B cell (primary cell): Measurements from ENCODE around the gene KATNAL1. TPM values are rescaled to one million over a fixed set of nuclear protein-coding genes. Genes with fewer than 3 reads are reported as not detected.

Experiments
- ATAC-seq: fragments of 200-7000 bp; cut with Tn5 transposase; one replicate; pipeline ENCODE4 v1.10.0; 2021; ENCODE audit warnings: low read depth, mild to moderate bottlenecking, moderate number of reproducible peaks, moderate library complexity
- CTCF ChIA-PET: fragments of 350-600 bp; sonication (Branson Sonifier 250); formaldehyde crosslinking; loops from one replicate; lab custom pipeline; 2021; ENCODE audit warnings: antibody characterized with exemption, inconsistent platforms; lab: Charles Lee
- POLR2A ChIA-PET: fragments of 350-600 bp; sonication (Branson Sonifier 250); formaldehyde crosslinking; loops from one replicate; lab custom pipeline; 2021; ENCODE audit warnings: antibody characterized with exemption; lab: Charles Lee
- DNase-seq: peaks from one replicate; pipeline ENCODE4 v3.0.0; 2013
- H2AFZ ChIP-seq: 2 replicates; pipeline ENCODE4 v1.6.1; 2012; ENCODE audit warnings: mild to moderate bottlenecking, low read depth, low read length; ENCODE audit not compliant: insufficient read depth, poor library complexity, severe bottlenecking
- H3K27ac ChIP-seq, 2 donors: 1 replicate in 1 of 2; 2 replicates in 1 of 2; pipeline ENCODE4 v1.5.1; 2012 to 2013; ENCODE audit warnings: low read length in 2 of 2, mild to moderate bottlenecking in 2 of 2, moderate library complexity in 1 of 2
- H3K27me3 ChIP-seq, 4 experiments: fragments of 200-600 bp in 1 of 4; sonication (generic) in 1 of 4; replicated peaks in 1 of 4; 1 replicate in 2 of 4; 2 replicates in 2 of 4; pipeline versions ENCODE4 v1.6.1 to v1.7.0; 2013 to 2016; ENCODE audit warnings: low read length in 3 of 4, mild to moderate bottlenecking in 2 of 4, mixed read lengths in 1 of 4, moderate library complexity in 1 of 4; ENCODE audit not compliant: insufficient read depth in 4 of 4, control insufficient read depth in 3 of 4; ENCODE audit errors: control extremely low read depth in 1 of 4
- H3K36me3 ChIP-seq, 2 experiments: replicated peaks in 1 of 2; 1 replicate in 1 of 2; 2 replicates in 1 of 2; pipeline versions ENCODE4 v1.6.1 to v1.7.1; 2013; ENCODE audit warnings: low read length in 1 of 2; ENCODE audit not compliant: insufficient read depth in 2 of 2, control insufficient read depth in 1 of 2; ENCODE audit errors: control extremely low read depth in 1 of 2, extremely low read depth in 1 of 2
- H3K4me1 ChIP-seq, 2 donors: fragments of 200-600 bp in 1 of 2; sonication (generic) in 1 of 2; 1 replicate in 1 of 2; 2 replicates in 1 of 2; pipeline versions ENCODE4 v1.5.1 to v1.6.1; 2013 to 2017; ENCODE audit warnings: low read length in 2 of 2; ENCODE audit not compliant: control insufficient read depth in 2 of 2, insufficient read depth in 2 of 2
- H3K4me2 ChIP-seq: replicated peaks from 2 replicates; pipeline ENCODE3; 2012; ENCODE audit warnings: mild to moderate bottlenecking, low read depth, low read length; ENCODE audit not compliant: poor library complexity, severe bottlenecking
- H3K4me3 ChIP-seq, 5 experiments: fragments of 200-600 bp in 1 of 5; sonication (generic) in 1 of 5; 1 replicate in 3 of 5; 2 replicates in 2 of 5; pipeline versions ENCODE4 v1.5.1 to v1.7.0; 2011 to 2016; ENCODE audit warnings: low read length in 4 of 5, mild to moderate bottlenecking in 4 of 5, low read depth in 2 of 5, control low read depth in 1 of 5, moderate library complexity in 1 of 5; ENCODE audit not compliant: insufficient read depth in 1 of 5; ENCODE audit errors: control extremely low read depth in 1 of 5, extremely low read depth in 1 of 5
- H3K79me2 ChIP-seq: fragments of 200-600 bp; sonication (generic); one replicate; pipeline ENCODE4 v1.6.0; 2016; ENCODE audit warnings: low read length; ENCODE audit not compliant: control insufficient read depth, insufficient read depth
- H3K9ac ChIP-seq: fragments of 200-600 bp; sonication (generic); 2 replicates; pipeline ENCODE4 v1.6.1; 2017; ENCODE audit warnings: mild to moderate bottlenecking, low read length, moderate library complexity
- H3K9me3 ChIP-seq, 3 donors: one replicate each; pipeline versions ENCODE4 v1.6.1 to v1.7.1; 2013; ENCODE audit warnings: low read length in 2 of 3; ENCODE audit not compliant: control insufficient read depth in 2 of 3, insufficient read depth in 1 of 3; ENCODE audit errors: control extremely low read depth in 1 of 3
- H4K20me1 ChIP-seq: 2 replicates; pipeline ENCODE4 v1.6.0; 2012; ENCODE audit warnings: mild to moderate bottlenecking, low read length; ENCODE audit not compliant: insufficient read depth, control insufficient read depth, poor library complexity, severe bottlenecking
- H3K27ac Mint-ChIP-seq: one replicate; pipeline ENCODE4 v1.8.0; 2021; ENCODE audit warnings: mixed read lengths
- H3K27me3 Mint-ChIP-seq: one replicate; pipeline ENCODE4 v1.8.0; 2021; ENCODE audit warnings: mixed read lengths
- H3K4me1 Mint-ChIP-seq: one replicate; pipeline ENCODE4 v1.8.0; 2021; ENCODE audit warnings: mixed read lengths
- H3K4me3 Mint-ChIP-seq: one replicate; pipeline ENCODE4 v1.8.0; 2021; ENCODE audit warnings: mixed read lengths
- H3K9me3 Mint-ChIP-seq: one replicate; pipeline ENCODE4 v1.8.0; 2022; ENCODE audit warnings: mixed read lengths; ENCODE audit not compliant: insufficient read depth
- CTCF ChIP-seq: fragments of 200-600 bp; IDR thresholded peaks from one replicate; pipeline ENCODE4 v1.8.0; 2022; ENCODE audit warnings: antibody characterized with exemption, mild to moderate bottlenecking
- EZH2 ChIP-seq: IDR thresholded peaks from 2 replicates; pipeline ENCODE4 v1.6.1; 2012; ENCODE audit warnings: borderline replicate concordance, low read depth, mild to moderate bottlenecking, moderate library complexity, low read length; ENCODE audit not compliant: insufficient read depth, poor library complexity, severe bottlenecking
- WGBS: methylation state at CpG from one replicate; pipeline ENCODE4 v1.1.5; 2013; ENCODE audit warnings: missing lambda C conversion rate; ENCODE audit not compliant: insufficient coverage; 5-methylcytosine and 5-hydroxymethylcytosine counted together
- intact Hi-C: fragments of 100-400 bp; cut with micrococcal nuclease; formaldehyde crosslinking; loops from one replicate; pipeline ENCODE4 v1.10.0; 2022
- polyA plus RNA-seq: library from polyadenylated mRNA; depleted of rRNA; stranded (reverse); fragments of >200 nt; gene quantifications from 2 replicates; pipeline ENCODE4 v1.2.3, GENCODE V29; 2012
- total RNA-seq, 2 donors: library from RNA; stranded (reverse); fragments of 120-200 nt in 1 of 2; gene quantifications; 1 replicate in 1 of 2; 2 replicates in 1 of 2; pipeline versions ENCODE4 v1.2.3 to v1.2.4, GENCODE V29; 2013 to 2022

The KATNAL1 gene
- total and polyA plus RNA-seq, 2 donors (not counting 1 experiment from before 2014, with no cell fraction given), result 2.7 to 21.9 TPM

GRCh38 chr13:30313311-30313710 lies 6.0 kb upstream of the KATNAL1 start:
- H3K36me3 ChIP-seq, result no peaks in the 10 kb centered on the region
- intact Hi-C loops, result no loop called here
- H3K4me1 ChIP-seq, result peaks cover 47 to 50% of the 10 kb centered on the region in 2 donors
- no peak overlapping the region for H3K27ac ChIP-seq
- H3K27me3 ChIP-seq, result no peaks in the 10 kb centered on the region
- H2AFZ ChIP-seq, result no peak overlapping the region
- WGBS, result 0% methylated on average over 1 of the region's 3 CpGs
- no peaks in the 10 kb centered on the region for H3K27me3 Mint-ChIP-seq
- TF ChIP-seq CTCF, result no peak
- TF ChIP-seq EZH2, result no peak
- H4K20me1 ChIP-seq, result no peaks in the 10 kb centered on the region
- H3K27ac Mint-ChIP-seq, result peak overlapping the region; percentile 38
- peak overlapping the region; percentile 24 for H3K9ac ChIP-seq
- peak overlapping the region in 1 of 5 experiments; percentile 28 for H3K4me3 ChIP-seq
- peaks cover 36% of the 10 kb centered on the region for H3K4me1 Mint-ChIP-seq
- H3K9me3 ChIP-seq, result no peaks in the 10 kb centered on the region
- ATAC-seq (peak; percentile 77), DNase-seq (peak; percentile 59)
- no peaks in the 10 kb centered on the region for H3K9me3 Mint-ChIP-seq
- CTCF ChIA-PET, result interaction anchor here (1.1 kb wide), 1 partner anchor 20 kb away, joined by 3 read pairs; no protein-coding TSS in a partner anchor
- POLR2A ChIA-PET, result no interaction called here
- H3K4me2 ChIP-seq, result peak overlapping the region; percentile 60
- peaks cover 10% of the 10 kb centered on the region for H3K79me2 ChIP-seq
- H3K4me3 Mint-ChIP-seq, result peak overlapping the region; percentile 72

- H3K4me1 Mint-ChIP-seq, result peaks cover 33% of the 10 kb centered on the region
- peak overlapping the region; percentile 60 for H3K4me2 ChIP-seq
- no peaks in the 10 kb centered on the region for H3K27me3 ChIP-seq
- ChIA-PET CTCF (interaction anchor here (1.1 kb wide), 1 partner anchor 20 kb away, joined by 3 read pairs; no protein-coding TSS in a partner anchor), POLR2A (no interaction called here)
- H3K9me3 Mint-ChIP-seq, result no peaks in the 10 kb centered on the region
- no peaks in the 10 kb centered on the region for H3K36me3 ChIP-seq
- no peak for DNase-seq
- peak overlapping the region; percentile 24 for H3K9ac ChIP-seq
- WGBS, result no CpG with 5 or more reads among the region's 1 CpG
- no peaks in the 10 kb centered on the region for H3K9me3 ChIP-seq
- intact Hi-C loops, result no loop called here
- no peaks in the 10 kb centered on the region for H3K27me3 Mint-ChIP-seq
- no peak overlapping the region for H3K4me3 ChIP-seq
- peaks cover 10% of the 10 kb centered on the region for H3K79me2 ChIP-seq
- no peak overlapping the region for H2AFZ ChIP-seq
- H3K27ac ChIP-seq, result no peak overlapping the region
- TF ChIP-seq EZH2 (no peak), CTCF (no peak)
- H4K20me1 ChIP-seq, result no peaks in the 10 kb centered on the region
- H3K4me1 ChIP-seq, result peaks cover 48 to 50% of the 10 kb centered on the region in 2 donors
- ATAC-seq, result no peak
- H3K27ac Mint-ChIP-seq, result peak overlapping the region; percentile 38
- H3K4me3 Mint-ChIP-seq, result peak overlapping the region; percentile 72
Observed at GRCh38 chr13:30312904-30313303, 5.6 kb upstream of the KATNAL1 start.
